Activated effector memory CD4-positive, alpha-beta T cell treated with anti-CD3 and anti-CD28 coated beads, Interleukin-2, amount 50 U/mL, for 16 hours (primary cell): ENCODE data around the gene CYTIP.
"Not testable (repeated sequence)": the region's sequence is repeated elsewhere in the genome, so short reads cannot be mapped to it uniquely, and the experiment has no call there.

Experiments used
- DNase-seq: peaks from one replicate; pipeline ENCODE4 v3.0.0-alpha.2; 2020

Gene CYTIP

GRCh38 chr2:157421331-157421944, 22.5 kb downstream of the CYTIP start:
- no peak for DNase-seq

- DNase-seq, result no peak
Measured at GRCh38 chr2:157420771-157421323, 23.0 kb downstream of the CYTIP start.

GRCh38 chr2:157419031-157419575, 24.8 kb downstream of the CYTIP start:
- no peak for DNase-seq

- peak; percentile 71 for DNase-seq
Measured at GRCh38 chr2:157418239-157418641, 25.6 kb downstream of the CYTIP start.

GRCh38 chr2:157415591-157416101, 28.2 kb downstream of the CYTIP start:
- DNase-seq, result no peak

GRCh38 chr2:157414050-157414449, 29.8 kb downstream of the CYTIP start:
- no peak for DNase-seq

- peak; percentile 79 for DNase-seq
Measured at GRCh38 chr2:157413326-157414035, 30.4 kb downstream of the CYTIP start.

- DNase-seq, result no peak
Measured at GRCh38 chr2:157411624-157412336, 32.1 kb downstream of the CYTIP start.

GRCh38 chr2:157405398-157405797, 38.5 kb downstream of the CYTIP start:
- DNase-seq, result not testable (repeated sequence)

GRCh38 chr2:157404363-157404762, 39.5 kb downstream of the CYTIP start:
- DNase-seq, result peak; percentile 85

GRCh38 chr2:157402801-157403485, 40.9 kb downstream of the CYTIP start:
- DNase-seq, result not testable (repeated sequence)

GRCh38 chr2:157395811-157396210, 48.1 kb downstream of the CYTIP start:
- DNase-seq, result no peak

- no peak for DNase-seq
Measured at GRCh38 chr2:157394928-157395327, 49.0 kb downstream of the CYTIP start.

- DNase-seq, result no peak
Measured at GRCh38 chr2:157393348-157393747, 50.5 kb downstream of the CYTIP start.

- DNase-seq, result no peak
Measured at GRCh38 chr2:157388827-157389226, 55.1 kb downstream of the CYTIP start.

- DNase-seq, result no peak
Measured at GRCh38 chr2:157386747-157387146, 57.1 kb downstream of the CYTIP start.

- DNase-seq, result no peak
Measured at GRCh38 chr2:157386247-157386646, 57.6 kb downstream of the CYTIP start.

GRCh38 chr2:157377861-157378260, 66.0 kb downstream of the CYTIP start:
- DNase-seq, result no peak

- DNase-seq, result no peak
Measured at GRCh38 chr2:157376041-157376440, 67.8 kb downstream of the CYTIP start.

GRCh38 chr2:157375384-157375783, 68.5 kb downstream of the CYTIP start:
- no peak for DNase-seq

GRCh38 chr2:157368508-157368907, 75.4 kb downstream of the CYTIP start:
- DNase-seq, result not testable (repeated sequence)

- DNase-seq, result no peak
Measured at GRCh38 chr2:157367704-157368103, 76.2 kb downstream of the CYTIP start.
